Esophagus squamous epithelium (tissue), 4 donors: ENCODE results near the gene GRAPL.
"Not testable (repeated sequence)": the region's sequence is repeated elsewhere in the genome, so short reads cannot be mapped to it uniquely, and the experiment has no call there.

Source experiments
- CTCF ChIP-seq, 6 experiments: fragments of 450-650 bp in 4 of 6; fragments of 200-600 bp in 2 of 6; sonication (generic) in 2 of 6; IDR thresholded peaks; one replicate each; pipeline ENCODE4 v1.5.1; 2016 to 2019; ENCODE audit warnings: antibody characterized with exemption in 6 of 6, mild to moderate bottlenecking in 4 of 6, moderate library complexity in 4 of 6
- POLR2A ChIP-seq, 4 donors: fragments of 450-650 bp; IDR thresholded peaks; one replicate each; pipeline ENCODE4 v1.6.1; 2017; ENCODE audit warnings: antibody characterized with exemption in 4 of 4, mild to moderate bottlenecking in 4 of 4, moderate library complexity in 3 of 4

- not testable (repeated sequence) for TF ChIP-seq POLR2A, CTCF (IDR thresholded peaks at IDR 0.05)
Observed at GRCh38 chr17:19118695-19119094, 8.7 kb upstream of the GRAPL start.
